Measurements from ENCODE around the gene HSPBP1. TPM values are rescaled to one million over a fixed set of nuclear protein-coding genes. Genes with fewer than 3 reads are reported as not detected.

Gene HSPBP1
- total and polyA plus RNA-seq, 2 of the 13 experiments (the other 11 are each of a cell fraction or from before 2014, with no cell fraction given): 22.3 to 33.7 TPM

DNA sequence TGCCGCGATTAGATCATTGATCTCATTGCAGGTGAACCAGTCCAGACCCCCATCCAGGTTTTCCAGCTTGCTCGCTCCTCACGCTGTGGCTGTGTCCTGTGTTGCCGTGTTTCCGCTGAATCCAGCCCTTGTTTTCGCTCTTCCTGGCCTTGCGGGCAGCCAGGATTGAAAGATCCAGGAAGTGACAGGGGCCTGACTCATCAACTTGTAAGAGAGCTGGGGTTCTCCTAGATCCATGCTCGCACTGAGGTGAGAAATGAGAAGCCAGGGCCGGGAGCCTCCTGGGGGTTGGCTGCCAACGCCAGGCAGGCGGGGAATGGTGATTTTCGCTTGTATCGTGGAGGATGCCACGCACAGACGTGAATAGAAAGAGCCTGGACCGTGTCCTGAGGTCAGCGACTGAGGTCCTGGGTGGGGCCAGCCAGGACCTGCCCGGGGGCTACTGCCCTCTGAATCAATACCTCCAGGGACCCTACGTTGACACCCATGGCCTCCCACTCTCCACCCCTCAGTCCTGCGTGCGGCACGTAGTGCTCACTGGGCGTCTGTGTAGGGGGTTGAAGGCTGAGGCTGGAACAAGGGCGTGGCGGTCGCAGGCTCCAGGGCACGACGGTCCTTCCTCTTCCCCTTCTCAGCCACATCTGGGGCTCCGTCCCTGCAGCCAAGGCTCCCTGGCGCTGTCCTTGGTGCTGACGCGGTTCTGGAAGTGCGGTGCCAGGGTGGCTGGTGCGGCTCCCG, 63.3 kb downstream of the HSPBP1 start (continued):
- TF ChIP-seq, protein P1, sequence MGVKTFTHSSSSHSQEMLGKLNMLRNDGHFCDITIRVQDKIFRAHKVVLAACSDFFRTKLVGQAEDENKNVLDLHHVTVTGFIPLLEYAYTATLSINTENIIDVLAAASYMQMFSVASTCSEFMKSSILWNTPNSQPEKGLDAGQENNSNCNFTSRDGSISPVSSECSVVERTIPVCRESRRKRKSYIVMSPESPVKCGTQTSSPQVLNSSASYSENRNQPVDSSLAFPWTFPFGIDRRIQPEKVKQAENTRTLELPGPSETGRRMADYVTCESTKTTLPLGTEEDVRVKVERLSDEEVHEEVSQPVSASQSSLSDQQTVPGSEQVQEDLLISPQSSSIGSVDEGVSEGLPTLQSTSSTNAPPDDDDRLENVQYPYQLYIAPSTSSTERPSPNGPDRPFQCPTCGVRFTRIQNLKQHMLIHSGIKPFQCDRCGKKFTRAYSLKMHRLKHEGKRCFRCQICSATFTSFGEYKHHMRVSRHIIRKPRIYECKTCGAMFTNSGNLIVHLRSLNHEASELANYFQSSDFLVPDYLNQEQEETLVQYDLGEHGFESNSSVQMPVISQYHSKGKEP (CRISPR knock-in tag; IDR thresholded peaks at IDR 0.05): peak; percentile 99
- peak; percentile 80 for TF ChIP-seq POLR2G (IDR thresholded peaks at IDR 0.05; ENCODE audit: low read depth, low read length)
- TF ChIP-seq TMF1 (CRISPR knock-in tag; IDR thresholded peaks at IDR 0.05; ENCODE audit: low read depth): peak; percentile 99
- no peak for TF ChIP-seq ZNF282 (IDR thresholded peaks at IDR 0.05; ENCODE audit: partially characterized antibody)
- TF ChIP-seq, protein P2, sequence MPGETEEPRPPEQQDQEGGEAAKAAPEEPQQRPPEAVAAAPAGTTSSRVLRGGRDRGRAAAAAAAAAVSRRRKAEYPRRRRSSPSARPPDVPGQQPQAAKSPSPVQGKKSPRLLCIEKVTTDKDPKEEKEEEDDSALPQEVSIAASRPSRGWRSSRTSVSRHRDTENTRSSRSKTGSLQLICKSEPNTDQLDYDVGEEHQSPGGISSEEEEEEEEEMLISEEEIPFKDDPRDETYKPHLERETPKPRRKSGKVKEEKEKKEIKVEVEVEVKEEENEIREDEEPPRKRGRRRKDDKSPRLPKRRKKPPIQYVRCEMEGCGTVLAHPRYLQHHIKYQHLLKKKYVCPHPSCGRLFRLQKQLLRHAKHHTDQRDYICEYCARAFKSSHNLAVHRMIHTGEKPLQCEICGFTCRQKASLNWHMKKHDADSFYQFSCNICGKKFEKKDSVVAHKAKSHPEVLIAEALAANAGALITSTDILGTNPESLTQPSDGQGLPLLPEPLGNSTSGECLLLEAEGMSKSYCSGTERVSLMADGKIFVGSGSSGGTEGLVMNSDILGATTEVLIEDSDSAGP (CRISPR knock-in tag; IDR thresholded peaks at IDR 0.05; ENCODE audit: borderline replicate concordance): peak; percentile 76
- TF ChIP-seq ZNF891 (CRISPR knock-in tag; IDR thresholded peaks at IDR 0.05): peak; percentile 95
- TF ChIP-seq, protein P3, sequence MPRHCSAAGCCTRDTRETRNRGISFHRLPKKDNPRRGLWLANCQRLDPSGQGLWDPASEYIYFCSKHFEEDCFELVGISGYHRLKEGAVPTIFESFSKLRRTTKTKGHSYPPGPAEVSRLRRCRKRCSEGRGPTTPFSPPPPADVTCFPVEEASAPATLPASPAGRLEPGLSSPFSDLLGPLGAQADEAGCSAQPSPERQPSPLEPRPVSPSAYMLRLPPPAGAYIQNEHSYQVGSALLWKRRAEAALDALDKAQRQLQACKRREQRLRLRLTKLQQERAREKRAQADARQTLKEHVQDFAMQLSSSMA (CRISPR knock-in tag; IDR thresholded peaks at IDR 0.05): peak; percentile 75; the same call in 1 of the 2 replicates
- TF ChIP-seq FOXM1 (CRISPR knock-in tag; IDR thresholded peaks at IDR 0.05): peak; percentile 79; the same call in 1 of the 2 replicates
- TF ChIP-seq ZNF17 (CRISPR knock-in tag; IDR thresholded peaks at IDR 0.05): peak; percentile 94
- TF ChIP-seq ASH2L (IDR thresholded peaks at IDR 0.05; ENCODE audit: insufficient read length, low read depth, low read length): peak; percentile 61
- peak; percentile 53 for TF ChIP-seq GABPA (IDR thresholded peaks at IDR 0.05; ENCODE audit: low read depth, low read length)
- TF ChIP-seq GABPA (CRISPR knock-in tag; IDR thresholded peaks at IDR 0.05; ENCODE audit: low read depth): peak; percentile 90
- TF ChIP-seq, protein P4, sequence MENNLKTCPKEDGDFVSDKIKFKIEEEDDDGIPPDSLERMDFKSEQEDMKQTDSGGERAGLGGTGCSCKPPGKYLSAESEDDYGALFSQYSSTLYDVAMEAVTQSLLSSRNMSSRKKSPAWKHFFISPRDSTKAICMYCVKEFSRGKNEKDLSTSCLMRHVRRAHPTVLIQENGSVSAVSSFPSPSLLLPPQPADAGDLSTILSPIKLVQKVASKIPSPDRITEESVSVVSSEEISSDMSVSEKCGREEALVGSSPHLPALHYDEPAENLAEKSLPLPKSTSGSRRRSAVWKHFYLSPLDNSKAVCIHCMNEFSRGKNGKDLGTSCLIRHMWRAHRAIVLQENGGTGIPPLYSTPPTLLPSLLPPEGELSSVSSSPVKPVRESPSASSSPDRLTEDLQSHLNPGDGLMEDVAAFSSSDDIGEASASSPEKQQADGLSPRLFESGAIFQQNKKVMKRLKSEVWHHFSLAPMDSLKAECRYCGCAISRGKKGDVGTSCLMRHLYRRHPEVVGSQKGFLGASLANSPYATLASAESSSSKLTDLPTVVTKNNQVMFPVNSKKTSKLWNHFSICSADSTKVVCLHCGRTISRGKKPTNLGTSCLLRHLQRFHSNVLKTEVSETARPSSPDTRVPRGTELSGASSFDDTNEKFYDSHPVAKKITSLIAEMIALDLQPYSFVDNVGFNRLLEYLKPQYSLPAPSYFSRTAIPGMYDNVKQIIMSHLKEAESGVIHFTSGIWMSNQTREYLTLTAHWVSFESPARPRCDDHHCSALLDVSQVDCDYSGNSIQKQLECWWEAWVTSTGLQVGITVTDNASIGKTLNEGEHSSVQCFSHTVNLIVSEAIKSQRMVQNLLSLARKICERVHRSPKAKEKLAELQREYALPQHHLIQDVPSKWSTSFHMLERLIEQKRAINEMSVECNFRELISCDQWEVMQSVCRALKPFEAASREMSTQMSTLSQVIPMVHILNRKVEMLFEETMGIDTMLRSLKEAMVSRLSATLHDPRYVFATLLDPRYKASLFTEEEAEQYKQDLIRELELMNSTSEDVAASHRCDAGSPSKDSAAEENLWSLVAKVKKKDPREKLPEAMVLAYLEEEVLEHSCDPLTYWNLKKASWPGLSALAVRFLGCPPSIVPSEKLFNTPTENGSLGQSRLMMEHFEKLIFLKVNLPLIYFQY (CRISPR knock-in tag; IDR thresholded peaks at IDR 0.05; ENCODE audit: borderline replicate concordance): peak; percentile 59
- TF ChIP-seq, protein P5, sequence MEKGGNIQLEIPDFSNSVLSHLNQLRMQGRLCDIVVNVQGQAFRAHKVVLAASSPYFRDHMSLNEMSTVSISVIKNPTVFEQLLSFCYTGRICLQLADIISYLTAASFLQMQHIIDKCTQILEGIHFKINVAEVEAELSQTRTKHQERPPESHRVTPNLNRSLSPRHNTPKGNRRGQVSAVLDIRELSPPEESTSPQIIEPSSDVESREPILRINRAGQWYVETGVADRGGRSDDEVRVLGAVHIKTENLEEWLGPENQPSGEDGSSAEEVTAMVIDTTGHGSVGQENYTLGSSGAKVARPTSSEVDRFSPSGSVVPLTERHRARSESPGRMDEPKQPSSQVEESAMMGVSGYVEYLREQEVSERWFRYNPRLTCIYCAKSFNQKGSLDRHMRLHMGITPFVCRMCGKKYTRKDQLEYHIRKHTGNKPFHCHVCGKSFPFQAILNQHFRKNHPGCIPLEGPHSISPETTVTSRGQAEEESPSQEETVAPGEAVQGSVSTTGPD (CRISPR knock-in tag; IDR thresholded peaks at IDR 0.05): peak; percentile 74
- peak; percentile 66; the same call in 1 of the 2 replicates for TF ChIP-seq YEATS2 (CRISPR knock-in tag; IDR thresholded peaks at IDR 0.05; ENCODE audit: borderline replicate concordance)
- TF ChIP-seq SMAD9 (CRISPR knock-in tag; IDR thresholded peaks at IDR 0.05): peak; percentile 94; the same call in 1 of the 2 replicates
- TF ChIP-seq ZNF766 (CRISPR knock-in tag; IDR thresholded peaks at IDR 0.05; ENCODE audit: borderline replicate concordance): 0 out of 2 replicates have a peak, but pooled peaks have one; percentile 80
- peak; percentile 91; the same call in 1 of the 2 replicates for TF ChIP-seq ZNF138 (CRISPR knock-in tag; IDR thresholded peaks at IDR 0.05; ENCODE audit: low read depth)

Measured in HepG2 (cell line).